ELF-1 (cell line): ENCODE measurements around the gene CYP1A1.
"Not testable (repeated sequence)": the region's sequence is repeated elsewhere in the genome, so short reads cannot be mapped to it uniquely, and the experiment has no call there.

Experiments
- DNase-seq: peaks from one replicate; pipeline ENCODE4 v3.0.0-alpha.2; 2016; ENCODE audit warnings: low read depth, low spot score

The CYP1A1 gene

DNA sequence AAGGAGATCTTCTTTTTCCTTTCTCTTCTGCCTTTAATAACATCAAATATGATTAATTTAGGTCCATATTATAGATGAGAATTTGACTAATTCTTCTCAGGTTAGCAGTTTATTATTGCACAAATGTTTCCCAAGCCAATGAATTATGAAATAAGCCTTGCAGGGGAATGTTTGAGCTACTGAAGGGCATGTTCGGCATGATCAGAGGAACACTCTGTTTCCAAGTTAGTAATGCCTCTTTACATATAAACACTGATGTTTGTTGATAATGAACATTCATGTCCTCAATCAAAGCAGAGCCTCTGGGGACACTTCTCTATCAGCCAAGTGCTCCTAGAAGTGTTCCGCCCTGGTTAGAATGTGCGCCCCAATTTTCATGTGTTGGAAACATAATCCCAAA is 10.0 kb upstream of the CYP1A1 start:
- DNase-seq: no peak

DNA sequence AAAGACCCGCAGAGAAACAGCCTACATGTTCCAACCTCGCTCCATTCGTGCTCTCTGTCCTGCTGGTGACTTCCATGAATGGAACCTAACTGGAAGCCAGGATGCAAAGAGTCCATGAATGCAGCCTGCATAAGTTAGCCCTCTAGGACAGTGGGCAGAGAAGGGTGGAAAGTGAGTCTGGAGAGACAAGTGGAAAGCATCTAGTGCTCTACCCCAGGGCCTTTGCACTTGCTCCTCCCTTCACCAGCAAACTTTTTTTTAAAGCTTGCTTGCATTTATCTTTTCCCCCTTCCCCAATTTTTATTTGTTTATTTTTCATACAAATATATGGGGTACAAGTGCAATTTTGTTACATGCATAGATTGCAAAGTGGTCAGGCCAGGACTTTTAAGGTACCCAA is 7.9 kb upstream of the CYP1A1 start:
- DNase-seq: no peak

DNA sequence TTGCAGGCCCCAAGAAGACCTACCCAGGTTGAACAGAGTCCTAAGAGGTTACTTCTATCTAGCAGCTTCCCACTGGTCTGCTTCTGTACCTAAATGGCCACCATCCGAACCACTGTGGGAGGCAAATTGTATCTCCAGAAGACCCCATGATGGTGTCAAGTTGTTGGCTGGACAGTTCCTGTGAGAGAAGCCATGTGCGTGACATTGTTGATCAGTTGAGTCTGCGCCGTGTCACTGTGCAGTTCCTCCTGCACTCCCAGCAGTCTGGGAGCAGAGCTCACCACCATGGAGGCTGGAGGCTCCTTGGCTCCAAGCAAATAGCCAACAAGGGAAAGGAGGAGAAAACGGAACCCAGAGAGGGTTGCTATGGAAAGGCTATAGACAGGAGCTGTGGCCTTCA is 7.5 kb upstream of the CYP1A1 start:
- no peak for DNase-seq

GRCh38 chr15:74730619-74731316 is 5.4 kb upstream of the CYP1A1 start:
- DNase-seq: no peak

GRCh38 chr15:74729372-74729771 is 4.0 kb upstream of the CYP1A1 start:
- not testable (repeated sequence) for DNase-seq

GRCh38 chr15:74728699-74729098 is 3.4 kb upstream of the CYP1A1 start:
- not testable (repeated sequence) for DNase-seq

DNA sequence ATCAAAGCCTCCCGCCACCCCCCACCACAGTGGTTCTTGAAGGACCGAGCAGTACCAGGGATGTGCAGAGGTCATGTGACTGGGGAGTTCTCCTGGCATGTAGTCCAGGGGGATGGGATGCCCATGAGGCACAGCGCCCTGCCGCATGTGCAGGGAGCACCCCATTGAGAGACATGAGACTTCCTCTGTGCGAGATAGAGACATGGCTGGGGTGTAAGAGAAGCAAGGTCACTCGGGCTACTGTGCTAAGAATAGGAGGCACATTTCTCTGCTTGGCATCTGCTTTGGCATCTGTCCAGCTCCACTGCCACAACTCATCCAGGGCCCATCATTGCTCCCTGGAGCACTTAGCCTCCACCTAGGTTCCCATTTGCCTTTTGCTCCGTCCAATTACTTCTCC is 2.4 kb upstream of the CYP1A1 start:
- no peak for DNase-seq

- no peak for DNase-seq
Measured at GRCh38 chr15:74726774-74727164, 1.4 kb upstream of the CYP1A1 start.

- DNase-seq: peak; percentile 55
Measured at GRCh38 chr15:74725845-74726773, 781 bp upstream of the CYP1A1 start.

GRCh38 chr15:74724570-74725224 is 631 bp downstream of the CYP1A1 start:
- no peak for DNase-seq

- DNase-seq: peak; percentile 74
Measured at GRCh38 chr15:74723754-74724334, 1.5 kb downstream of the CYP1A1 start.

DNA sequence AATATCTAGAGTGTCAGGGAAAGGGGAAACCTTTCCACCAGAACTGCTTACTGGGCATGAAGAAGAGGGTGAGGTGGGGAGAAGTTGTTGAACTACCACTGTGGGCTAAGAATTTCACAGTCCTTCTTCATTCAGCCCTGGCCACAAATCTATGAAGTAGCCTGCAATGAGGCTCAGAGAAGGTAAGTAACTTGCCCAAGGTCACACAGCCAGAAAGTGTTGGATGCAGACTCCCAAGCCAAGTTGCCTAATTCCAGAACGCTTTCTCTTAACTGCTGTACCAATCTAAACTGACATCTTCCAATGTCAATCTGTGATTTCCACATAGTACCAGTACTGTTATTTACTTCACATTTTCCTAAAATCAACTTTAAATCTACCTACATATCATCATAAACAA is 2.1 kb downstream of the CYP1A1 start:
- DNase-seq: no peak

DNA sequence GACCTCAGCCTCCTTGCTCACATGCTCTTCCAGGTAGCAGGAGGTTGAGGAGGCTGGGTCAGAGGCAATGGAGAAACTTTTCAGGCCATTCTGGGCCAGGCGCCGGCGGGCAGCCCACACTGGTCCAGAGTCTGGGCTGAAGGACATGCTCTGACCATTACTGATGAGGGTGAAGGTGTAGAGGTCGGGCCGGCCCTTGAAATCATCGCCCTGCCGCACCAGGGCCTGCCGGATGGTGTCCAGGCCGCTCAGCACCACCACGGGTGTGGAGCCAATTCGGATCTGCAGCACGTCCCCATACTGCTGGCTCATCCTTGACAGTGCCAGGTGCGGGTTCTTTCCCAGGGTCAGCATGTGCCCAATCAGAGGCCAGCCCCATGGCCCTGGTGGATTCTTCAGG is 2.7 kb downstream of the CYP1A1 start:
- no peak for DNase-seq

- no peak for DNase-seq
Measured at GRCh38 chr15:74716651-74717050, 8.7 kb downstream of the CYP1A1 start.

DNA sequence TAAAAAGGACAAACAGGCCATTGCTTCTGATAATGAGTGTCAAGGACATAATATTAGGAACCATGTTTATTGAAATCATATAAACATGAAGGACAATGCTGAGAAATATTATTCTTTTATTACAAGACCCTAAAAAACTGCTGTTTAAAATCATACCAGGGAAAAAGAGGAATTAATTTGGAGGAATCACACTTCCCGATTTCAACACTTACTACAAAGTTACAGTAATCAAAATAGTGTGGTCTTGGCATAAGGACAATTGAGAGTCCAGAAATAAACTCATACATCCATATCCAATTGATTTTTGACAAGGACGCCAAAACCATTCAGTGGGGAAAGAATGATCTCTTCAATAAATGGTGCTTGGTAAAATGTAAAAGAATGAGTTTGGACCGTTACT is 13.0 kb downstream of the CYP1A1 start:
- no peak for DNase-seq

DNA sequence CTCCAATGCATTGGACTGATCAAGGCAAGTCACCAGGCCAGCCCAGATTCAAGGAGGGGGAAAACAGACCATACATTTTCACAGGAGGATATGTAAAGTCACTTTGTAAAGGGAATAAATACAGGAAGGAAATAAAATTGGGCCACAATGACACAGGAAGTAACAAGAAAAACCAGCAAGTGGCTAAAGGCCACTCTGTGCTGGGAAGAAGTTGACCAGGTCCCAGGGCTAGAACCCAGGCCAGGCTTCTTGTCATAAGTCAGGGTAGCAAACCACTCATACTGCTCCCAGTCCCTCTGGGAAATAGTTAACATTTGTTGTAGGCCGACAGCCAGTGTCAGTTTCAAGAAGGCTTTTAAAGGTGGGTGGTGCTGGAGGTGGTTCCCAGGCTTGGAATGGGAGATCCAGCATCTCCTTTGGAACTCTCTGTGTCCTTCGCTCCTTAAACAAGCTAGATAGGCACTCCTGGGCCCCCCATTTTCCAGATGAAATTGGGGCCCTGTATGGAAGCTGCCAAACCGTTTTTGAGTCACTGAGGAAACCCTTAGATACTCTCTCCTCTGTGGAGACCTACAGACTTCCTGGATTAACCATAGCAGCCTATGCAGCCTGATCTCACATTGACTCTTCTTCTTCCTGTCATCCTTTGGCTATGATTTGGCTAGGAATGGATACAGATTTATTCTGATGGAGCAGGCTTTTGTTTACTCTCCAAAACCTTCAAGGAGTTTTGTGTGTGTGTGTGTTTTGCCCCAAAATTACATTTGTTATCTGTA is 14.8 kb downstream of the CYP1A1 start:
- DNase-seq: no peak

DNA sequence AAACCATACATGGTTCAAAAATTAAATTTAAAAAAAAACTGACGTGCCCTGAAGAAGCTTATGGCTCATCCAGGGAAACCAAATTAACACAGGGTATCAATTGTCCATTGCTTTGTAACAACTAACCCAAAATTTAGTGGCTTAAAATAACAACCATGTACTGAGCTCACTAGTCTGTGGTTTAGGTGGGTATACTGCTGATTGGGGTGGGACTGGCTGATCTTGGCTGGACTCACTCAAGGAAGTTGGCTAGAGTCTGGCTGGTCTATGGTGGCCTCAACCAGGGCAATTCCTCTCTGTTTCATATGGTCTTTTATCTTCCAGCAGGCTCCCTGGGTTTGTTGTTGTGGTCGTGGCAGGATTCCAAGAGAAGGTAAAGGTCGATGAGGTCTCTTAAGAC is 15.4 kb downstream of the CYP1A1 start:
- DNase-seq: no peak

DNA sequence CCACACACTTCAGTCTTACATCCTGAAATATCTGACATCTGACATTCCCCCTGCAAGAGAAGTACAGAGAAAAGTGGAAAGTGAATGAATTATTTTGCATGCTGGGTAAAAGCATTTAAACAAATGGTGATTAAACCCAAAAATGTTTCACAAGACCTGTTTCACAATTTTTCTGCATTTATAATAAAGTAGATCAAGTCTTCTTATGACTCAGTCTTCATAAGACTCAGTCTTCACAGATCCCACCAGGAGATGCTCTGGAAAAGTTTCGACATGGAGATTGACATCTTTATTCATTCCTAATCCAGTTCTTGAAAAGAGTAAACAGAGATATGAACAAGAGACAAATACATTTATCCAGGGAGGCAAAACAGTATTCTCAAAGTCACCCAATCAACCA is 16.3 kb downstream of the CYP1A1 start:
- DNase-seq: no peak

- DNase-seq: no peak
Measured at GRCh38 chr15:74696808-74697207, 28.5 kb downstream of the CYP1A1 start.

DNA sequence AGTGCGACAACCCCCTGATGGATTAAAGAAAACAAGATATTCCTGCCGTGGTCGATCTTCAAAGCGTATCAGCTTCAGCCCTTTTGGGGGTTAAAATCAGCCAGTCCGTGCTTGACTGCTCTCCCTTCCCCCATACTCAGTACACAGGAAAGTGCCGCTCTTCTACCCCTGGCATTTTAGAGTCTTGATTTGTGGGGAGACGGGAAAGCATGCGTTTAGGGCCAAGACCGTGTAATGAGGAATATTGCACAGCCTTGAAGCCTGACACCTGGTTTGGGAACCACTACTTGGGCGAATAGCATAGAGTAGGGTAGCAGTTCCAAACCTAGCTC is 29.0 kb downstream of the CYP1A1 start:
- DNase-seq: no peak

- DNase-seq: peak; percentile 91
Measured at GRCh38 chr15:74695597-74696397, 29.5 kb downstream of the CYP1A1 start, which contains the start of gene EDC3. Gene EDC3, minus strand, starts transcription at chr15:74696024. Its CDS starts 20,900 bp downstream, at chr15:74675124.
